HepG2 (cell line): ENCODE data around the gene KIAA0825.

Experiments
- ARID2 ChIP-seq: sonication (generic); formaldehyde crosslinking; IDR thresholded peaks from 2 replicates; pipeline ENCODE4 v1.8.1; 2022; ENCODE audit warnings: mild to moderate bottlenecking, missing genetic modification reagents, borderline replicate concordance
- CHD2 ChIP-seq: IDR thresholded peaks from 2 replicates; pipeline ENCODE4 v1.6.1; 2011; ENCODE audit warnings: low read depth, low read length, improper control_type of control experiment
- CREB1 ChIP-seq, 2 experiments: fragments of 450-650 bp in 1 of 2; IDR thresholded peaks; 2 replicates each; pipeline ENCODE4 v1.6.1; 2016 to 2017; ENCODE audit warnings: control low read depth in 1 of 2, mild to moderate bottlenecking in 1 of 2, missing compliant biosample characterization in 1 of 2, missing genetic modification characterization in 1 of 2
- KDM3A ChIP-seq: IDR thresholded peaks from 2 replicates; pipeline ENCODE4 v1.6.1; 2018; ENCODE audit warnings: low read depth, missing compliant biosample characterization
- NFRKB ChIP-seq: fragments of 450-650 bp; IDR thresholded peaks from 2 replicates; pipeline ENCODE4 v1.6.1; 2017
- POLR2AphosphoS5 ChIP-seq: IDR thresholded peaks from 2 replicates; pipeline ENCODE4 v1.6.1; 2012; ENCODE audit warnings: low read depth, low read length
- TCF7L2 ChIP-seq: IDR thresholded peaks from 2 replicates; pipeline ENCODE4 v1.6.1; 2011; ENCODE audit warnings: mild to moderate bottlenecking, low read depth, low read length, moderate library complexity
- XRCC5 ChIP-seq: fragments of 200-400 bp; formaldehyde crosslinking; optimal IDR thresholded peaks from 2 replicates; pipeline ENCODE3; 2017; ENCODE audit warnings: mild to moderate bottlenecking, low read length
- ZNF607 ChIP-seq: sonication (generic); formaldehyde crosslinking; IDR thresholded peaks from 2 replicates; pipeline ENCODE4 v1.5.1; 2020; ENCODE audit warnings: missing genetic modification reagents, mild to moderate bottlenecking, borderline replicate concordance
- ZNF616 ChIP-seq: sonication (generic); formaldehyde crosslinking; IDR thresholded peaks from 2 replicates; pipeline ENCODE4 v1.5.0; 2020; ENCODE audit warnings: low read depth, mild to moderate bottlenecking, missing genetic modification reagents
- TF ChIP-seq, protein P1 (sequence below): sonication (generic); formaldehyde crosslinking; IDR thresholded peaks from 2 replicates; pipeline ENCODE4 v1.5.0; 2020; ENCODE audit warnings: mild to moderate bottlenecking, missing genetic modification reagents
- TF ChIP-seq, protein P2 (sequence below): sonication (generic); formaldehyde crosslinking; IDR thresholded peaks from 2 replicates; pipeline ENCODE4 v1.9.0; 2021; ENCODE audit warnings: missing genetic modification reagents, borderline replicate concordance
- TF ChIP-seq, protein P3 (sequence below): sonication (generic); formaldehyde crosslinking; IDR thresholded peaks from 2 replicates; pipeline ENCODE4 v1.4.0; 2020; ENCODE audit warnings: missing genetic modification reagents

DNA sequence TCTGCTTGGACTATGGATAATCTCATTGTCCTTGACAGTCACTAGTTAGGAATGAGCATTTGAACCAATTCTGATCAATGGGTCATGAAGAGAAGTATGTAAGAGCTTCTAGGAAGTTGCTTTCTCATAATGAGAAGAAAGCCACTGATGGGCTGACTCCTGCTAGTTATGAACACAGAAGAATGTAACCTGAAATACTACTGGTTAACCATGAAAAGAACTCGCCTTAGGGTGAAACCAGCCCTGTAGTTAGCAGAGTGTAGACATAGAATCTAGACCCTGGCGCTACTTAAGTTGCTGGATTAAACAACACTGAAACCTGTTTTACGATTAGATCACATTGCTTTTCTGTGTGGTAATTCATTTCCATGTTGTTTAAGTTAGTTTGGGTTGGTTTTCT is 26.6 kb upstream of the KIAA0825 start:
- TF ChIP-seq ARID2 (CRISPR knock-in tag) (no peak), NFRKB (no peak), ZNF607 (CRISPR knock-in tag) (no peak), CREB1 (IDR thresholded peaks at IDR 0.05) (no peak), CREB1 (CRISPR knock-in tag; IDR thresholded peaks at IDR 0.05) (no peak), TCF7L2 (no peak), POLR2AphosphoS5 (no peak), CHD2 (no peak), KDM3A (CRISPR knock-in tag) (no peak), ZNF616 (CRISPR knock-in tag) (no peak), XRCC5 (no peak)
- TF ChIP-seq, protein P1, sequence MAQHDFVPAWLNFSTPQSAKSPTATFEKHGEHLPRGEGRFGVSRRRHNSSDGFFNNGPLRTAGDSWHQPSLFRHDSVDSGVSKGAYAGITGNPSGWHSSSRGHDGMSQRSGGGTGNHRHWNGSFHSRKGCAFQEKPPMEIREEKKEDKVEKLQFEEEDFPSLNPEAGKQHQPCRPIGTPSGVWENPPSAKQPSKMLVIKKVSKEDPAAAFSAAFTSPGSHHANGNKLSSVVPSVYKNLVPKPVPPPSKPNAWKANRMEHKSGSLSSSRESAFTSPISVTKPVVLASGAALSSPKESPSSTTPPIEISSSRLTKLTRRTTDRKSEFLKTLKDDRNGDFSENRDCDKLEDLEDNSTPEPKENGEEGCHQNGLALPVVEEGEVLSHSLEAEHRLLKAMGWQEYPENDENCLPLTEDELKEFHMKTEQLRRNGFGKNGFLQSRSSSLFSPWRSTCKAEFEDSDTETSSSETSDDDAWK (CRISPR knock-in tag), result no peak
- TF ChIP-seq, protein P2, sequence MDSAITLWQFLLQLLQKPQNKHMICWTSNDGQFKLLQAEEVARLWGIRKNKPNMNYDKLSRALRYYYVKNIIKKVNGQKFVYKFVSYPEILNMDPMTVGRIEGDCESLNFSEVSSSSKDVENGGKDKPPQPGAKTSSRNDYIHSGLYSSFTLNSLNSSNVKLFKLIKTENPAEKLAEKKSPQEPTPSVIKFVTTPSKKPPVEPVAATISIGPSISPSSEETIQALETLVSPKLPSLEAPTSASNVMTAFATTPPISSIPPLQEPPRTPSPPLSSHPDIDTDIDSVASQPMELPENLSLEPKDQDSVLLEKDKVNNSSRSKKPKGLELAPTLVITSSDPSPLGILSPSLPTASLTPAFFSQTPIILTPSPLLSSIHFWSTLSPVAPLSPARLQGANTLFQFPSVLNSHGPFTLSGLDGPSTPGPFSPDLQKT (CRISPR knock-in tag), result no peak
- TF ChIP-seq, protein P3, sequence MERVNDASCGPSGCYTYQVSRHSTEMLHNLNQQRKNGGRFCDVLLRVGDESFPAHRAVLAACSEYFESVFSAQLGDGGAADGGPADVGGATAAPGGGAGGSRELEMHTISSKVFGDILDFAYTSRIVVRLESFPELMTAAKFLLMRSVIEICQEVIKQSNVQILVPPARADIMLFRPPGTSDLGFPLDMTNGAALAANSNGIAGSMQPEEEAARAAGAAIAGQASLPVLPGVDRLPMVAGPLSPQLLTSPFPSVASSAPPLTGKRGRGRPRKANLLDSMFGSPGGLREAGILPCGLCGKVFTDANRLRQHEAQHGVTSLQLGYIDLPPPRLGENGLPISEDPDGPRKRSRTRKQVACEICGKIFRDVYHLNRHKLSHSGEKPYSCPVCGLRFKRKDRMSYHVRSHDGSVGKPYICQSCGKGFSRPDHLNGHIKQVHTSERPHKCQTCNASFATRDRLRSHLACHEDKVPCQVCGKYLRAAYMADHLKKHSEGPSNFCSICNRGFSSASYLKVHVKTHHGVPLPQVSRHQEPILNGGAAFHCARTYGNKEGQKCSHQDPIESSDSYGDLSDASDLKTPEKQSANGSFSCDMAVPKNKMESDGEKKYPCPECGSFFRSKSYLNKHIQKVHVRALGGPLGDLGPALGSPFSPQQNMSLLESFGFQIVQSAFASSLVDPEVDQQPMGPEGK, result no peak
